Ishikawa (cell line): ENCODE measurements around the gene ACADS.

Experiments used
- CREB1 ChIP-seq: IDR thresholded peaks from 2 replicates; pipeline ENCODE4 v1.6.1; 2012; ENCODE audit warnings: low read depth
- EP300 ChIP-seq: IDR thresholded peaks from 2 replicates; pipeline ENCODE4 v1.6.1; 2012; ENCODE audit warnings: borderline replicate concordance
- FOXM1 ChIP-seq: IDR thresholded peaks from 2 replicates; pipeline ENCODE4 v1.6.1; 2012; ENCODE audit warnings: low read depth, borderline replicate concordance
- MAX ChIP-seq: IDR thresholded peaks from 2 replicates; pipeline ENCODE4 v1.6.1; 2012
- NFIC ChIP-seq: IDR thresholded peaks from 2 replicates; pipeline ENCODE4 v1.6.1; 2012
- RAD21 ChIP-seq: IDR thresholded peaks from 2 replicates; pipeline ENCODE4 v1.6.1; 2012; ENCODE audit warnings: low read depth
- TAF1 ChIP-seq: IDR thresholded peaks from 2 replicates; pipeline ENCODE4 v1.6.1; 2012; ENCODE audit warnings: low read depth, mild to moderate bottlenecking
- YY1 ChIP-seq: IDR thresholded peaks from 2 replicates; pipeline ENCODE4 v1.6.1; 2012; ENCODE audit warnings: low read depth
- ZBTB7A ChIP-seq: IDR thresholded peaks from 2 replicates; pipeline ENCODE4 v1.6.1; 2012; ENCODE audit warnings: low read depth
- TF ChIP-seq, protein P1 (sequence below): IDR thresholded peaks from 2 replicates; pipeline ENCODE4 v1.6.1; 2012; ENCODE audit warnings: low read depth, mild to moderate bottlenecking

- TF ChIP-seq EP300 (no peak), RAD21 (no peak), TAF1 (no peak), ZBTB7A (no peak), NFIC (no peak), MAX (no peak), FOXM1 (no peak), YY1 (no peak), CREB1 (no peak)
- TF ChIP-seq, protein P1, sequence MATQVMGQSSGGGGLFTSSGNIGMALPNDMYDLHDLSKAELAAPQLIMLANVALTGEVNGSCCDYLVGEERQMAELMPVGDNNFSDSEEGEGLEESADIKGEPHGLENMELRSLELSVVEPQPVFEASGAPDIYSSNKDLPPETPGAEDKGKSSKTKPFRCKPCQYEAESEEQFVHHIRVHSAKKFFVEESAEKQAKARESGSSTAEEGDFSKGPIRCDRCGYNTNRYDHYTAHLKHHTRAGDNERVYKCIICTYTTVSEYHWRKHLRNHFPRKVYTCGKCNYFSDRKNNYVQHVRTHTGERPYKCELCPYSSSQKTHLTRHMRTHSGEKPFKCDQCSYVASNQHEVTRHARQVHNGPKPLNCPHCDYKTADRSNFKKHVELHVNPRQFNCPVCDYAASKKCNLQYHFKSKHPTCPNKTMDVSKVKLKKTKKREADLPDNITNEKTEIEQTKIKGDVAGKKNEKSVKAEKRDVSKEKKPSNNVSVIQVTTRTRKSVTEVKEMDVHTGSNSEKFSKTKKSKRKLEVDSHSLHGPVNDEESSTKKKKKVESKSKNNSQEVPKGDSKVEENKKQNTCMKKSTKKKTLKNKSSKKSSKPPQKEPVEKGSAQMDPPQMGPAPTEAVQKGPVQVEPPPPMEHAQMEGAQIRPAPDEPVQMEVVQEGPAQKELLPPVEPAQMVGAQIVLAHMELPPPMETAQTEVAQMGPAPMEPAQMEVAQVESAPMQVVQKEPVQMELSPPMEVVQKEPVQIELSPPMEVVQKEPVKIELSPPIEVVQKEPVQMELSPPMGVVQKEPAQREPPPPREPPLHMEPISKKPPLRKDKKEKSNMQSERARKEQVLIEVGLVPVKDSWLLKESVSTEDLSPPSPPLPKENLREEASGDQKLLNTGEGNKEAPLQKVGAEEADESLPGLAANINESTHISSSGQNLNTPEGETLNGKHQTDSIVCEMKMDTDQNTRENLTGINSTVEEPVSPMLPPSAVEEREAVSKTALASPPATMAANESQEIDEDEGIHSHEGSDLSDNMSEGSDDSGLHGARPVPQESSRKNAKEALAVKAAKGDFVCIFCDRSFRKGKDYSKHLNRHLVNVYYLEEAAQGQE, result no peak
Measured at GRCh38 chr12:120718055-120718454, 7.6 kb upstream of the ACADS start.
